ENCODE results near the gene PDE1C. TPM values are rescaled to one million over a fixed set of nuclear protein-coding genes. Genes with fewer than 3 reads are reported as not detected.
A peak's percentile ranks its signal among the peaks of the same experiment; 100 is the strongest.

The PDE1C gene
- total and polyA plus RNA-seq, 8 donors: 2.9 to 54.2 (median 5.9) TPM

DNA sequence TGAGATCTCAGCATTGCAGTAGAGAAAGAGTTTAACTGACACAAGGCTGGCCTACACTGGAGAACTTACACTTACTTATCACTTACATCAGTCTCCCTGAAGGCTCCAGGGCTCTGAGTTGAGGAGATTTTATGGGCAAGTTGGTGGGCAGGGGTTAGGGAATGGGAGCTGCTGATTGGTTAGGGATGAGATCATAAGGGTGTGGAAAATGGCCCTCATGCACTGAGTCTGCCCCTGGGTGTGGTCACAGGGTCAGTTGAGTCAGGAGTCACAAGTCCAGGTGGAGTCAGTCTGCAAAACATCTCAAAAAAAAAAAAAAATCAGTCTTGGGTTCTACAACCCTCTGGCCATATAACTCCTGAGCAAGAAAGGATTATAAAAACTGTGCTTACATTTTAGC, 322.7 kb downstream of the PDE1C start:
- no peaks in the 10 kb centered on the region for H3K36me3 ChIP-seq
- TF ChIP-seq POLR2A (IDR thresholded peaks at IDR 0.05) (no peak), POLR2AphosphoS5 (IDR thresholded peaks at IDR 0.05) (no peak), EP300 (IDR thresholded peaks at IDR 0.05) (no peak)
- TF ChIP-seq, protein P1, sequence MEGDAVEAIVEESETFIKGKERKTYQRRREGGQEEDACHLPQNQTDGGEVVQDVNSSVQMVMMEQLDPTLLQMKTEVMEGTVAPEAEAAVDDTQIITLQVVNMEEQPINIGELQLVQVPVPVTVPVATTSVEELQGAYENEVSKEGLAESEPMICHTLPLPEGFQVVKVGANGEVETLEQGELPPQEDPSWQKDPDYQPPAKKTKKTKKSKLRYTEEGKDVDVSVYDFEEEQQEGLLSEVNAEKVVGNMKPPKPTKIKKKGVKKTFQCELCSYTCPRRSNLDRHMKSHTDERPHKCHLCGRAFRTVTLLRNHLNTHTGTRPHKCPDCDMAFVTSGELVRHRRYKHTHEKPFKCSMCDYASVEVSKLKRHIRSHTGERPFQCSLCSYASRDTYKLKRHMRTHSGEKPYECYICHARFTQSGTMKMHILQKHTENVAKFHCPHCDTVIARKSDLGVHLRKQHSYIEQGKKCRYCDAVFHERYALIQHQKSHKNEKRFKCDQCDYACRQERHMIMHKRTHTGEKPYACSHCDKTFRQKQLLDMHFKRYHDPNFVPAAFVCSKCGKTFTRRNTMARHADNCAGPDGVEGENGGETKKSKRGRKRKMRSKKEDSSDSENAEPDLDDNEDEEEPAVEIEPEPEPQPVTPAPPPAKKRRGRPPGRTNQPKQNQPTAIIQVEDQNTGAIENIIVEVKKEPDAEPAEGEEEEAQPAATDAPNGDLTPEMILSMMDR (IDR thresholded peaks at IDR 0.05): no peak
- no peak for DNase-seq
- no peaks in the 10 kb centered on the region for H3K4me1 ChIP-seq
- intact Hi-C loops (cut with DNase I; ENCODE audit: low total_unique reads): loop anchor here (10.0 kb wide), 1 partner anchor 727 kb away; no protein-coding TSS in a partner anchor
- H3K9me3 ChIP-seq: no peaks in the 10 kb centered on the region
- H3K4me3 ChIP-seq: no peak overlapping the region
- no peaks in the 10 kb centered on the region for H3K27me3 ChIP-seq
- no peak overlapping the region for H3K27ac ChIP-seq

DNA sequence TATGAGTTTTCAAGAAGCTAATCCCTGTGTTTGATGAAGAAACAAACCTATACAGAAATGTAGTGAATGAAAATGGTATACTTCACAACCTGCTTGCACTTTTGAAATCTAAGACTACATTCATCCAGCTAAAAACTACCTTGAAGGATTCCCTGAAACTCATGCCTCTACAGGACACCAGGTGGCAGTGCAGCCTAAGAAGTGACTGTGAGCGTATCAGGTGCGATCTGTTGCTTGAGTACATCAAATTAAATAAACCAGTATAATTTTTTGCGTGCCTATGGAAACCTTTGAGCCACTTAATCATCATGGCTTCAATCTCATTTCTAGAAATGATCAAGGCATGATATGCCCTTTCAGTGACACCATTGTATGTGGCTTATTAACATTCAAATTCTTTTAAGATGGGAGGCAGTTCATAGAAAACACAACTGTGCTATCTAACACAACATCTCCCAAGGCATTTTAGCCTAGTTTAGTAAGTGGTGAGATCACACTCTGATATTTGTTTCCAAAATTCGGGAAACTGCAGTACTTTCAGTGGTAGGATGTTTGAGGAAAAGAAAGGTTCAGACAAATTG, 325.8 kb downstream of the PDE1C start:
- Histone ChIP-seq H3K4me1 (no peaks in the 10 kb centered on the region), H3K27me3 (peaks cover 0 to 10% (median 0%) of the 10 kb centered on the region in 3 donors), H3K4me3 (no peak overlapping the region), H3K36me3 (no peaks in the 10 kb centered on the region), H3K27ac (no peak overlapping the region), H3K9me3 (no peaks in the 10 kb centered on the region)
- 1 to 5% (median 3%) methylated on average over 4 of the region's 4 CpGs for WGBS, 5 donors
- peak; percentile 61 to 85 for DNase-seq
- TF ChIP-seq POLR2A (IDR thresholded peaks at IDR 0.05): no peak
- TF ChIP-seq, protein P1 (IDR thresholded peaks at IDR 0.05): peak in 5 of 7 experiments; percentile 61 to 90 (median 83)
- intact Hi-C loops (cut with DNase I; ENCODE audit: low total_unique reads): loop anchor here (10.0 kb wide), 1 partner anchor 730 kb away; no protein-coding TSS in a partner anchor

DNA sequence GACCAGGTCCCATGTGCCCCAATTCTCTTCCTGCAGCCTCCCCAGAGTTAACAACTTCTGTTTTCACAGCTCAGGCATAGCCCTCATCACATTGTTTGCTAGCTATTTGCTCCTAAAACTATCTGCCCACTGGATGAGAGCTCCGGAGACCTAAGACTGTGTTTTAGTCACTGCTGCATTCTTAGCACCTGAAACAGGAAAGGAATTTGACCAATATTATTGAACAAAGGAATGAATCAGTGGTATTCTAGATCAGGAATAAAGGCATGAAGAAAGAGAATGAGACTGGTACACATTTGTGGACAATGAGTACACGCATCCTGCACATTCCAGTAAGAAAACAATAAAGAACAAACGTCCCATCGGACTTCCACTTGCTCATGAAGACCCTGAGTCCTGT, 328.4 kb downstream of the PDE1C start:
- DNase-seq: no peak
- Histone ChIP-seq H3K4me3 (no peak overlapping the region), H3K36me3 (no peaks in the 10 kb centered on the region), H3K4me1 (no peaks in the 10 kb centered on the region), H3K27ac (no peak overlapping the region), H3K27me3 (peaks cover 0 to 19% (median 0%) of the 10 kb centered on the region in 3 donors), H3K9me3 (no peaks in the 10 kb centered on the region)
- intact Hi-C loops (cut with DNase I; ENCODE audit: low total_unique reads): loop anchor here (10.0 kb wide), 1 partner anchor 733 kb away; no protein-coding TSS in a partner anchor
- TF ChIP-seq POLR2A (IDR thresholded peaks at IDR 0.05) (no peak), POLR2AphosphoS5 (IDR thresholded peaks at IDR 0.05) (no peak), EP300 (IDR thresholded peaks at IDR 0.05) (no peak)
- TF ChIP-seq, protein P1 (IDR thresholded peaks at IDR 0.05): no peak
- WGBS, 5 donors: 54 to 78% (median 64%) methylated on average over 4 of the region's 4 CpGs

DNA sequence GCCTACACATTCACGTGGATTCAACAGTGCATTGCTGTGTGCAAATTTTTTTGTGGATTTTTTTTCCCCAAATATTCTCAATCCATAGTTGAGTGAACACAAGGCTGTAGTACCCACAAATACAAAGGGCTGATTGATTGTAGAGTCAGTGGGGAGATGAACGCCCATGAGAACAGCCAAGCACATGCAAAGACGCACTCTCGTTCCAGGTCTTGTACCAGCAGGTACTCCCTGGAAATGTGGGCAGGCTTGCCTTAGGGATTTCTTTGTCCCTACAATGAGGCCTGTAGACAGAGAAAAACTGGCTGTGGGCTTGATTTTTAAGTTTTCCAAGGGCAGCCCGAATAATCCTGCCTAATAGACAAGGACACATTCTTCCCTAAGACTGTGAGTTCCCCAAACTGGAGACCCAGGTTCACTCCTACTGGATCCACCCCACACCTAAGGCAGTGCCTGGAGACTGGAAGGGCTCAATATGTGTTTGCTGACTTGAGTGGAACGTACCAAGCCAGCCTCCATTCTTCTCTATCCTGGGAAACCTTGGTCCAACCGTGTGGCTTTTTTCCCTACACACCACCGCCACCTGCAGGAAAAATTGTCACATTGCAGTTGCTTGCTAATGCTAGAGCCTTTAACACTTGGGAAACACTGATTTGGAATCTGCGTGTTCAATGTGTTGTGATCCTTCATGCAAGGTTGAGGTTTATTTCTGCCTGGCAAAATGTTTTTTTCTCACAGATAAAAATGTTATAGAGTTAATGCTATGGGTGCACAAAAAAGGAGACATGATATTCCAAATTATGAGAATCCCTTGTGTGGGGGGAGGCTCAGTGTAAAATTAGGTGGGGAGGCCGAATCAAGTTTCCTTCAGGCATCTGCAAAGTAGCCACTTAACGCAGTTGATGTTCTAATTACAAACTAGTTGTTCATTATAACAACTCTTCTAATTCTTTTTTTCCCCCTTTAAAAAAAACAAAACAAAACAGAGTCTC, 333.9 kb downstream of the PDE1C start:
- H3K4me3 ChIP-seq: no peak overlapping the region
- H3K27me3 ChIP-seq: peaks cover 0 to 8% (median 0%) of the 10 kb centered on the region in 3 donors
- no peaks in the 10 kb centered on the region for H3K36me3 ChIP-seq
- H3K9me3 ChIP-seq: no peaks in the 10 kb centered on the region
- peak; percentile 71 to 87 for DNase-seq
- TF ChIP-seq EP300 (IDR thresholded peaks at IDR 0.05): no peak
- TF ChIP-seq, protein P1 (IDR thresholded peaks at IDR 0.05): peak in 6 of 7 experiments; percentile 48 to 94 (median 82)
- intact Hi-C loops (cut with DNase I; ENCODE audit: low total_unique reads): loop anchor here (10.0 kb wide), 2 partner anchors 281 to 601 kb away; no protein-coding TSS in a partner anchor
- 49 to 53% (median 51%) methylated on average over 11 of the region's 11 CpGs for WGBS, 5 donors
- H3K27ac ChIP-seq: no peak overlapping the region
- no peaks in the 10 kb centered on the region for H3K4me1 ChIP-seq

All from stomach (tissue), 9 donors.